HG03196 (cell line): ENCODE results near the gene PIK3C2A.

Source experiments
- ATAC-seq: cut with Tn5 transposase; IDR thresholded peaks from one replicate; pipeline ENCODE4 v1.9.1; 2021; ENCODE audit not compliant: unreplicated experiment

Gene PIK3C2A

GRCh38 chr11:17218403-17218802 lies 10.6 kb upstream of the PIK3C2A start:
- no peak for ATAC-seq

- no peak for ATAC-seq
Measured at GRCh38 chr11:17217401-17217800, 9.6 kb upstream of the PIK3C2A start.

- ATAC-seq = no peak
Measured at GRCh38 chr11:17214338-17214737, 6.6 kb upstream of the PIK3C2A start.

GRCh38 chr11:17211286-17211685 lies 3.5 kb upstream of the PIK3C2A start:
- ATAC-seq = no peak

GRCh38 chr11:17209939-17210245 lies 2.1 kb upstream of the PIK3C2A start:
- ATAC-seq = no peak

- peak; percentile 46 for ATAC-seq
Measured at GRCh38 chr11:17208257-17208999, 642 bp upstream of the PIK3C2A start.

GRCh38 chr11:17206463-17206862 lies 1.3 kb downstream of the PIK3C2A start:
- ATAC-seq = no peak

- no peak for ATAC-seq
Measured at GRCh38 chr11:17197431-17197898, 10.3 kb downstream of the PIK3C2A start.

GRCh38 chr11:17188675-17189074 lies 19.1 kb downstream of the PIK3C2A start:
- ATAC-seq = no peak

- no peak for ATAC-seq
Measured at GRCh38 chr11:17186932-17187692, 20.7 kb downstream of the PIK3C2A start.

- no peak for ATAC-seq
Measured at GRCh38 chr11:17185938-17186337, 21.8 kb downstream of the PIK3C2A start.

GRCh38 chr11:17184882-17185587 lies 22.8 kb downstream of the PIK3C2A start:
- no peak for ATAC-seq

- no peak for ATAC-seq
Measured at GRCh38 chr11:17183836-17184235, 23.9 kb downstream of the PIK3C2A start.

- ATAC-seq = no peak
Measured at GRCh38 chr11:17179970-17180369, 27.8 kb downstream of the PIK3C2A start.

GRCh38 chr11:17173332-17173731 lies 34.5 kb downstream of the PIK3C2A start:
- no peak for ATAC-seq

- ATAC-seq = no peak
Measured at GRCh38 chr11:17171916-17172315, 35.9 kb downstream of the PIK3C2A start.

GRCh38 chr11:17171343-17171742 lies 36.4 kb downstream of the PIK3C2A start:
- ATAC-seq = no peak

GRCh38 chr11:17169876-17170275 lies 37.9 kb downstream of the PIK3C2A start:
- ATAC-seq = no peak

- ATAC-seq = no peak
Measured at GRCh38 chr11:17165247-17165890, 42.4 kb downstream of the PIK3C2A start.

- ATAC-seq = no peak
Measured at GRCh38 chr11:17164361-17165246, 43.2 kb downstream of the PIK3C2A start.
